Measurements from ENCODE around the gene TRPC5OS. TPM values are rescaled to one million over a fixed set of nuclear protein-coding genes. Genes with fewer than 3 reads are reported as not detected.

Gene TRPC5OS
- total RNA-seq: not detected

GRCh38 chrX:111875881-111876280 is at the start of gene TRPC5OS:
TSS of gene TRPC5OS (plus strand) at chrX:111876181. CDS start at chrX:111901850, 25,669 bp downstream.
- Mint-ChIP-seq H3K9me3 (no peaks in the 10 kb centered on the region), H3K36me3 (no peaks in the 10 kb centered on the region)

GRCh38 chrX:111829345-111829744 is 46.6 kb upstream of the TRPC5OS start:
- DNase-seq (ENCODE audit: low spot score in 2 of 2) (no peak), ATAC-seq (no peak)
- Mint-ChIP-seq H3K9me3 (no peaks in the 10 kb centered on the region), H3K36me3 (no peaks in the 10 kb centered on the region), H3K27ac (no peak overlapping the region)

More at GRCh38 chrX:111875881-111876280, at the start of gene TRPC5OS:
- ATAC-seq: no peak
- DNase-seq (ENCODE audit: low spot score in 2 of 2): no peak
- peak within 1 kb of the TSS in 1 of 2 donors; percentile 29 for H3K27ac Mint-ChIP-seq

- Mint-ChIP-seq H3K36me3 (no peaks in the 10 kb centered on the region), H3K27ac (no peak overlapping the region), H3K9me3 (no peaks in the 10 kb centered on the region)
- no peak for DNase-seq (ENCODE audit: low spot score in 2 of 2)
- ATAC-seq: no peak
These were observed 45.4 kb upstream of the TRPC5OS start for GRCh38 chrX:111830571-111830970.

- Mint-ChIP-seq H3K9me3 (no peaks in the 10 kb centered on the region), H3K36me3 (no peaks in the 10 kb centered on the region), H3K27ac (no peak overlapping the region)
- no peak for DNase-seq (ENCODE audit: low spot score in 2 of 2)
- ATAC-seq: no peak
These were observed 44.6 kb upstream of the TRPC5OS start for GRCh38 chrX:111831343-111831742.

- Mint-ChIP-seq H3K9me3 (no peaks in the 10 kb centered on the region), H3K27ac (no peak overlapping the region), H3K36me3 (no peaks in the 10 kb centered on the region)
- DNase-seq (ENCODE audit: low spot score in 2 of 2) (no peak), ATAC-seq (no peak)
These were observed 38.8 kb upstream of the TRPC5OS start for GRCh38 chrX:111837197-111837596.

GRCh38 chrX:111847491-111848133 is 28.4 kb upstream of the TRPC5OS start:
- DNase-seq (ENCODE audit: low spot score in 2 of 2) (no peak), ATAC-seq (no peak)
- H3K36me3 Mint-ChIP-seq: no peaks in the 10 kb centered on the region
- no peak overlapping the region for H3K27ac Mint-ChIP-seq
- H3K9me3 Mint-ChIP-seq: no peaks in the 10 kb centered on the region

- ATAC-seq: no peak
- H3K27ac Mint-ChIP-seq: no peak overlapping the region
These were observed 27.4 kb upstream of the TRPC5OS start for GRCh38 chrX:111848541-111848940.

GRCh38 chrX:111850975-111851374 is 25.0 kb upstream of the TRPC5OS start:
- no peak overlapping the region for H3K27ac Mint-ChIP-seq
- ATAC-seq (no peak), DNase-seq (ENCODE audit: low spot score in 2 of 2) (no peak)
- peaks cover 5 to 8% of the 10 kb centered on the region in 2 donors for H3K9me3 Mint-ChIP-seq
- H3K36me3 Mint-ChIP-seq: no peaks in the 10 kb centered on the region

More at GRCh38 chrX:111848541-111848940, 27.4 kb upstream of the TRPC5OS start:
- no peaks in the 10 kb centered on the region for H3K36me3 Mint-ChIP-seq
- no peaks in the 10 kb centered on the region for H3K9me3 Mint-ChIP-seq
- DNase-seq (ENCODE audit: low spot score in 2 of 2): no peak

- Mint-ChIP-seq H3K9me3 (peaks cover 5 to 9% of the 10 kb centered on the region in 2 donors), H3K27ac (no peak overlapping the region), H3K36me3 (no peaks in the 10 kb centered on the region)
- ATAC-seq (no peak), DNase-seq (ENCODE audit: low spot score in 2 of 2) (no peak)
These were observed 21.2 kb upstream of the TRPC5OS start for GRCh38 chrX:111854556-111855490.

GRCh38 chrX:111857534-111858060 is 18.4 kb upstream of the TRPC5OS start:
- H3K36me3 Mint-ChIP-seq: no peaks in the 10 kb centered on the region
- H3K9me3 Mint-ChIP-seq: peaks cover 5 to 9% of the 10 kb centered on the region in 2 donors
- no peak for ATAC-seq
- H3K27ac Mint-ChIP-seq: no peak overlapping the region
- no peak for DNase-seq (ENCODE audit: low spot score in 2 of 2)

GRCh38 chrX:111861605-111862004 is 14.4 kb upstream of the TRPC5OS start:
- Mint-ChIP-seq H3K36me3 (no peaks in the 10 kb centered on the region), H3K27ac (no peak overlapping the region), H3K9me3 (no peaks in the 10 kb centered on the region)
- ATAC-seq: no peak
- no peak for DNase-seq (ENCODE audit: low spot score in 2 of 2)

- Mint-ChIP-seq H3K27ac (no peak overlapping the region), H3K36me3 (no peaks in the 10 kb centered on the region), H3K9me3 (no peaks in the 10 kb centered on the region)
- ATAC-seq (no peak), DNase-seq (ENCODE audit: low spot score in 2 of 2) (no peak)
These were observed 8.7 kb upstream of the TRPC5OS start for GRCh38 chrX:111867236-111867635.

GRCh38 chrX:111868726-111869638 is 7.0 kb upstream of the TRPC5OS start:
- Mint-ChIP-seq H3K9me3 (no peaks in the 10 kb centered on the region), H3K36me3 (no peaks in the 10 kb centered on the region), H3K27ac (no peak overlapping the region)
- DNase-seq (ENCODE audit: low spot score in 2 of 2): no peak
- no peak for ATAC-seq

GRCh38 chrX:111869639-111870034 is 6.3 kb upstream of the TRPC5OS start:
- DNase-seq (ENCODE audit: low spot score in 2 of 2) (peak in 1 of 2 donors; percentile 9), ATAC-seq (peak in 1 of 2 donors; percentile 58)
- Mint-ChIP-seq H3K27ac (no peak overlapping the region), H3K9me3 (no peaks in the 10 kb centered on the region), H3K36me3 (no peaks in the 10 kb centered on the region)

- Mint-ChIP-seq H3K36me3 (no peaks in the 10 kb centered on the region), H3K27ac (no peak overlapping the region), H3K9me3 (no peaks in the 10 kb centered on the region)
- ATAC-seq: no peak
- no peak for DNase-seq (ENCODE audit: low spot score in 2 of 2)
These were observed 1.7 kb upstream of the TRPC5OS start for GRCh38 chrX:111874241-111874640.

GRCh38 chrX:111876646-111877045 is 665 bp downstream of the TRPC5OS start:
- Mint-ChIP-seq H3K9me3 (no peaks in the 10 kb centered on the region), H3K36me3 (no peaks in the 10 kb centered on the region), H3K27ac (peak overlapping the region in 1 of 2 donors; percentile 29)
- ATAC-seq (no peak), DNase-seq (ENCODE audit: low spot score in 2 of 2) (no peak)
